Sigmoid colon (tissue), 4 donors: ENCODE results near the gene ST8SIA1.

Experiments
- CTCF ChIP-seq, 4 experiments: fragments of 450-650 bp in 3 of 4; fragments of 200-600 bp in 1 of 4; IDR thresholded peaks; one replicate each; pipeline ENCODE4 v1.5.1; 2016 to 2019; ENCODE audit warnings: antibody characterized with exemption in 4 of 4, mild to moderate bottlenecking in 3 of 4, moderate library complexity in 2 of 4
- EP300 ChIP-seq, 4 donors: sonication (generic); formaldehyde crosslinking; IDR thresholded peaks; one replicate each; pipeline ENCODE4 v1.6.1; 2017; ENCODE audit warnings: antibody characterized with exemption in 4 of 4

DNA sequence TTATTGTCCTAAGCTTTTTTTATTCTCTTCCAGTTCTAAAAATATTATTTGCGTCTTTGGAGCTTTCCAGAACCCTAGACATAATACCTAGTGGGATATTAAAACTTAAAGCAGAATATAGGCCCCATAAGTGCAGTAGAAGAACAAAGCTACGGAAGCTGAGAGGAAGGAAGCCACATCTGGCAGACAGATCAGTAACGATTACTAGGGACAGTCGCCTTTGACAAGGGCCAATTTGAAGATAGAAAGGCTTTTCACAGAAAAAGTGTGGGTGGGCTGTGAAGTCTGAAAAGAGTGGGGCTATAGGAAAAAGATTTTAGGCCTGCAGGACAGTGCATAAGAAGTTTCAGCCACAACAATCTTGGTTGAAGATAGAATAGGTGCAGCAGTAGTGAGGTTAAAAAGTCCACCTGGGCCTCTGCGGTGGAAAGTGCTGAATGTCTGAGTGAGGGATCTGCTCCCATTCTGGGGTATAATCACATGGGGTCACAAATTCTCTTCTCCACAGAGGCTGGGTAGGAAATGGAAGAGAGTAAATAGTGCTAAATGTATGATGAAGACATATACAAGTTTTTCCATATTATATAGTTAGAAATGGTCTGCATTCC, 174.0 kb downstream of the ST8SIA1 start:
- TF ChIP-seq CTCF (IDR thresholded peaks at IDR 0.05) (no peak), EP300 (IDR thresholded peaks at IDR 0.05) (no peak)
